ENCODE results near the gene ZNRF1.

GRCh38 chr16:75074920-75075687 is 76.3 kb downstream of the ZNRF1 start:
- no peak for TF ChIP-seq POLR2A (IDR thresholded peaks at IDR 0.05)
- no peak for TF ChIP-seq POLR2AphosphoS5 (IDR thresholded peaks at IDR 0.05)
- TF ChIP-seq CTCF (IDR thresholded peaks at IDR 0.05): no peak
- no peak for TF ChIP-seq EP300 (IDR thresholded peaks at IDR 0.05)
